LoVo (cell line): ENCODE results near the gene BMPR1B.

ENCODE experiments used
- DNase-seq: peaks from one replicate; pipeline ENCODE4 v3.0.0-alpha.2; 2016; ENCODE audit warnings: low spot score

BMPR1B gene

GRCh38 chr4:94757192-94758140 is at the start of gene BMPR1B:
Gene BMPR1B (plus strand): TSS chr4:94757955. CDS start chr4:95104425, 346,470 bp downstream.
- DNase-seq: peak; percentile 86

GRCh38 chr4:94711635-94712034 is 46.1 kb upstream of the BMPR1B start:
- no peak for DNase-seq

DNA sequence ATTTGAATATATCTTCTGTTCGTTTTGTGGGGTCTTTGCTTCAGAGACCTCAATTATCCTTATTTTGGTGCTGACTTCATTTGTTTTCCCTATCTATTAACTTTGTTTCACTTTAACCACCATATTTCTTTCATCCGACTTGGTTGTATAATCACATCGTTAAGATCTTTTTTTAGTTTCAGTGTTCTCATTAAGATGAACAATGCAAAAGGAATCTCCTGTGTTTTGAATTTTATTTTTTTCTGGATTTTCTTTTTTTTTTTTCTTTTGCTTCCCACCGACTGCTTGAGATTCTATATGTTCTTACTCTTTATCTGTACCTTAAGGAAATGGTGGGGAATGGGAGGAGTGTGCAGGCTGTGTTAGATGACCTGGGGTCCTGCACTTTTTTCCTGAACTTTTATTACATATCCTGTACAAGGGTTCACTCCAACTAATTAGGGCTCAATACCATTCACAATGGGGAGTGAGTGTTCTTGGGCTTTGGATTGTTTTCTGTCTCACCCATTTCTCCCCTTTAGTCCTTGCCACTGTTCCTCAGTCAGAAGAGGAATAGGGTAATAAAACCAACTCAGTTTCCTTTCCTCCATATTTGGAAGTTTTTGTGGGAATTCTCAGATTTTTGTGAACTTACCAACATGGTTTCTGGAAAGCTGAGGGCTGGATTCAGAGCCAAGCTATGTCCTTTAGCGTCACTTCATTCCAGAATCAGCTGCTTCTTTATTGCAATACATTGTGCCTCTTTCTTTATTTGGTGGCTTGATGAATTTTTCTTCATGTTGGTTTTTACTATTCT is 43.2 kb upstream of the BMPR1B start:
- no peak for DNase-seq

DNA sequence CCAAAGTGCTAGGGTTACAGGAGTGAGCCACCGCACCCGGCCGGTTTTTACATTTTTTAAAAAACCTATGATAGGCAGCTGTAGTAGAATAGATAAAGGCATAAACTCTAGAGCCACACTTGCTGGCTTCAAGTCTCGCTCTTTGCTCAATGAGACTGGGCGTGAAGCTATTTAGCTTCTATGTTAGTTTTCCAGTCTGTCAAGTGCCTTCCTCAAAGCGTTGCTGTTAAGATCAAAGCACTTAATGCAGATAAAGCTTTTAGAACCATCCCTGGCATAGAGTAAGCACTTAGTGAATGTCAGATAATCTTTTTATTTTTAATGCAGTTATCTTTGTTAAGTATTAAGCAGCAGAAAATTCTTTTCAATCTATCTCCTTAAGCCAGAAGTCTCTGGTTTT is 42.0 kb upstream of the BMPR1B start:
- no peak for DNase-seq

GRCh38 chr4:94721310-94721709 is 36.4 kb upstream of the BMPR1B start:
- DNase-seq: no peak

DNA sequence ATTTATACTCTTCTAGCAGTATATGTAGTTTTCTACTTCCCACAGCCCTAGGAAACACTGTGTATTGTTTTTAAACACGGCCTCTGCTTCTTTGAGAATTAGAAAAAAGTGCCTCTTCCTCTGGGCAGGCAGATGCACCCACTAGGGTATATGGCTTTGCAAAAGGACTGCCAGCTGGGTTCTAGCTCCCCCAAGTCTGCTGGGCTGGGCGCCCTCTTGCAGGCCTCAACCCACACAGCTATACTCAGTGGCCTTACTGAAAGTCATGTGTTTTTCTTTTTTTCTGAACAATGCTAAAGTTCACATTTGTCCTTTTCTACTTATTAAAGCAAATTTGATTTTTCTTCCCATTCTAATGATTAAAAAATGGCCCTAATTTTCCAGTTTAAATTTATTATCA is 35.5 kb upstream of the BMPR1B start:
- DNase-seq: no peak

- no peak for DNase-seq
These were observed 35.0 kb upstream of the BMPR1B start for GRCh38 chr4:94722748-94723147.

DNA sequence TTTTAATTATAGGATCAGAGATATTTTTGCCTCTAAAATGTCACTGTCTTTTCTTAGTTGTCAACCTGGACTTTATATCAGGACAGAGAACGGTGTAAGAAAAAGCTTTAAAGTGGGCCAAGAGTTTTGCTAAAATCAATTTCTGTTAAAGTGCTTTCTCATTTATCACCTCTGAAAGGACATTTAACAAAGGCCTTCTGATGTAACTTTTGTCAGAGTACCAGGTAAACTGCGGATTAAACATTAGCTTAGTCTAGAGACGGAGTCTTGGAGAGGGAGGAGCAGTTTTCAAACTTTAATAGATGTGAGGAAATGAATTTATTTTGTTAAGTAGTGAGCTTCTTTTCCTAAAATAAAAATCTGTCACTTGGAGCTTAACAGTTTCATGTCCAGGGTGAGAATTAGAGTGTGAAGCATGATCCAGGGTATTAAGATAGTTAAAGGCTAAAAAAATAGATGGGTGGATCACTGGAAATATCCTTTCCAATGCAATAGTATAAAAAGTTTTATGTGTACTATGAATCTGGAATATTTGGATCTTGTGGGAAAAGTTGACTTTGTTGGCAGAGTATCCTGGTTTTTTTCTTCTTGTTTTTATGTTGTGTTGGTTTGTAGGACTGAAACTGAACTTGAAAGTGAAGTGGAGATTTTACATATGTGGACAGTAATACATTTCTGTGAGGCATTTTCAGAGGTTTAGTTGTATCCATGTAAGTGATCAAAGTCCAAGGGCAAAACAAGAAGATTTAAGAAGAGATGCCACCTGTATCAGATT is 33.6 kb upstream of the BMPR1B start:
- DNase-seq: no peak

DNA sequence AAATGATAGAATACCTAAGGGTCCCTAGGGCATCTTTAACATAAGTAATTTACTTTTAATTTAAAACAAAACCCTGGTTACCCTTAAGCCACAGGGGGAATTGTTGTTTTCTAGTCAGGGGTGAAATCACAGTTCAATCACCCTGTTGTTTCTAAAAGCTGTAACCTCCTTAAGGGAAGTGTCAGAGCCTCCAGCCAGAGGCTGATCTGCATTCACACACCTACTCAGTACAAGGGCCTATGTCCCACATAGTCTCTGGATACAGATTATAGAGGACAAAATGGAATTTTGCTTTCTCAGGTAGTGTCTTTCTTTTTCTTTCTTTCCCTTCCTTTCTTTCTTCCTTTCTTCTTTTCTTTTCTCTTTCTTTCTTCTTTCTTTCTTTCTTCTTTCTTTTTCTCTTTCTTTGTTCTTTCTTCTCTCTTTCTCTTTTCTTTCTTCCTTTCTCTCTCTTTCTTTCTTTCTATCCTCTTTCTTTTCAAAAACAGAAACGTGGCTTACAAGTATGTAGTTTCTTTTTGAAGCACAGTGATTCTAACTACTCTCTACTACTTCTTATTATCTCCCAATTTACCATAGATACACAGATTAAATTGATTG is 31.1 kb upstream of the BMPR1B start:
- no peak for DNase-seq

DNA sequence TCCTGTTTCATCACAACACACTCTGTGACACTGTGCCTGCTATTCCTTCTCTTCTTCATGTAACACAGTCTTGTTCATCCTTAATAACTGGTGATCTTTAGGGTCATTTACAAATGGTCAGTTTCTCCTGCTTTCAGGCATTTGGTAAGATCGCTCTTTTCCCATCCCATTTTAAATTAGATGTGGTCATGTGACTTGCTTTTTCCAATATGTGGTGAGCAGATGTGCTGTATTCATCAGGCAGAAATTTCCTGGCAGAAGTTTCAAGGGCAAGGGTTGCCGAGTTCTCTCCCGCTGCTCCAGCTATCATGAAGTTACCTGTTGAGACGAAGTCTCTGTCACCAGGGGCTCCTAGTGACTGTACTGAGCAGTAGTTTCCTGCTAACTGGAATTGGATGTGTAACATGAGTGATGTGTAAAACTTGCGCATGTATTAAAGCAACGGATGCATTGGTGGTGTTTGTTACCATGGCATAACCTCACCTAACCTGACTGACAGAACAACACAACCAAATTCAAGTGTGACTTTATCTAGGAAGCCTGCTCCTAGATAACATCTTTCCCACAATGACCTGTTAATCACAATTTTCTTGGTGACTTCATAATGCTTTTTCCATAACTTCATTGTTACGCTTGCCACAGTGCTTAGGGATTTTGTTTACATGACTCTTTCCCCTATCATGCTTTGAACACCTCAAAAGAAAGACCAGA is 29.5 kb upstream of the BMPR1B start:
- DNase-seq: no peak

- no peak for DNase-seq
These were observed 25.4 kb upstream of the BMPR1B start for GRCh38 chr4:94732358-94732698.

GRCh38 chr4:94739741-94740140 is 18.0 kb upstream of the BMPR1B start:
- no peak for DNase-seq

DNA sequence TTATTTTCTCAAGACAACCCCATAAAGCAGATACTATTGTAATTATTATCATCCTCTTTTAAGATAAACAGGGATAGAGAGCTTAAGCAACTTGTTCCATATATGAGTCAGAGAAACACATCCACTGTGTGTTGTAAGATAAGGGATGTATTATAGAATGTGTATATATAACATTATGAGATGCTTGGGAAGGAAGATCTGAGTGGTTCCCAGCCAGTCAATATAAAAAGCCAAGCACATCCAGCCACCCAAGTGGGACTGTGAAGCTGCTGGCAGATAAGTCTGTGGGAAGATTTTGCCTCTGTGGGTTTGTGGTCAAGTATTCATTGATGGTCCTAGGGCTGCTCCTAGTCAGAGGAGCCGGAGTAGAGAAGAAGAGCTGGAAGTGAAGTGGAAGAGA is 16.5 kb upstream of the BMPR1B start:
- DNase-seq: no peak

- no peak for DNase-seq
These were observed 13.9 kb upstream of the BMPR1B start for GRCh38 chr4:94743838-94744237.

DNA sequence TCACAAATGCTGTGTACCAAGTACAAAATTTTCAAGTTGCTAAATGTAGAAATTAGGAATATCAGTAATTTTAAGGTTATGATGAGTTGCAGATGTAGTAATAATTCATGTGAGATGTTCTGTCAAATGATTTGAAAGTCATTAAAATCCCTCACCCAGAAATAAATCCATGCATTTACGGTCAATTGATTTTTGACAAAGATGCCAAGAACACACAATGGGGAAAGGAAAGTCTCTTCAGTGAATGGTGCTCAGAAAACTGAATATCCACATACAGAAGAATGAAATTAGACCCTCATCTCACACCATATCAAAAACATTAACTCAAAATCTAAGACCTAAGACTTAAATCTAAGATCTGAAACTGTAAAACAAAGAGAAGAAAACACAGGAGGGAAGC is 12.9 kb upstream of the BMPR1B start:
- no peak for DNase-seq

GRCh38 chr4:94746746-94747145 is 11.0 kb upstream of the BMPR1B start:
- no peak for DNase-seq

- DNase-seq: peak; percentile 41
These were observed 465 bp downstream of the BMPR1B start for GRCh38 chr4:94758141-94758699.

DNA sequence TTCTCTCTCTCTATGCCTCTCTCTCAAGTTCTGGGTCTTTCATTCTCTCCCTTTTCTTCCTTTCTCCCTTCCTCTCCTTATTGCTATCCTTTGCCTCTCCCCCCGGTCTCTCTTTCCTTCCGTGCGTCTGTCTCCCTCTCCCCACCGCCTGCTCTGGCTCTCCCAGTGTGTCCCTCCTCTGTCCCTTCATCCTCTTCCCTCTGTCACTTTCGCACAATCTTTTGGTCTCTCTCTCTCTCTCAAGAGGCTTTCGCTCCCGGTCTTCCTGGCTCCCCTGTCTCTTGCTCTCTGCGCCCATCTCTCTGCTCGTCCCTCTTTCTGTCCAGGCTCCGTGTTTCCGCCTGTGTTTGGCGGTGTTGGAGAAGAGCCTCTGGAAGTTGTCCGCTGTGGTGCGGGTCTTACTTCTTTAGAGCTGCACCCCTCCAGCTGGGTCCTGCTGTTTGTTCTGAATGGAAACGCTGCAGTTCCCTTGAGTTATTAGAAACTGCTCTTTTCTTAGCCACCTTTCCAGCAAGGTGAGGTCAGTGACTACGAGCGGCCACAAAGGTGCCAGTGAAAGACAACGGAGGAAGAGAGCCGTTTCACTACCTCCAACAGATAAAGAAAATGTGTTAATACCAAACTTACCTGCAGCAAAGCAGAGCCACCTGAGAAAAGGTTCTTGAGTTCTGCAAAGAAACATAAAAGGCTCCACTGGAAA is 1.1 kb downstream of the BMPR1B start:
- no peak for DNase-seq

DNA sequence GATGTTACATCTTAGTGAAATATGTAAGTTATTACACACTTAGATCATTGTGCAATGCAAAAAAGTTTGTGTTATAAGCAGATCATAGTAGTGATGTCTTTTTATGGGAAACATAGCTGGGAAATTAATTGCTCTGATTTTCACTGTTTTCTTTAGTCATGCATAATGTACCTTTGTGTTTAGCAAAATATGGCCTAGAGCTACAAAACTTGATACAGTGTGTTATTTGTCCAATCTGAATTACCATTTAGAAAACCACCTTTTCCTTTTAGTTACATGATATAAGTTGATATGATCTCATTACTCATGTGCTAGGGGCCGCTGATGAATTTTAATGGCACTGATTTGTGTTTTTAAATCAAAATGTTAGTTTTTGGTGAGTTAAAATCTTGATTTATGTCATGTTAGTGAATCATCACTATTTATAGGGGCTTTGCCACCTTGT is 2.0 kb downstream of the BMPR1B start:
- no peak for DNase-seq

DNA sequence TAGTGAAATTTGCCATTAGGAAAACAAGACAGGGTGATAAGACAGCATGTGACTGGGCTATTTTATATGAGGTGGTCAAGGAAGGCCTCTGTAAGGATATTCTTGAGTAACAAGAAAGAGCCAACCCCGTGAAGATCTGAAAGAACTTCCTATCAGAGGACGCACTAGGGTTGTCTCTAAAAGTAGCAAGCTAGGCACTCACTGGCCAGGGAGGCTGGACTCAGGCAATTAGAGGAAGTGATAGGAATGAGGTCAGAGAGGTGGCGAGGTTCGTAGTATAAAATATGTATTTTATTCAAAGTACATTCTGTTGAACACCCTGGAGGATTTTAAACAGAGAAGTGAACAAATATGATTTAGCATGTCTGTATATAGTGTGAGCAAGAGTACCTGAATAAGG is 4.6 kb downstream of the BMPR1B start:
- no peak for DNase-seq
